ENCODE results near the gene SHC3. TPM values are rescaled to one million over a fixed set of nuclear protein-coding genes. Genes with fewer than 3 reads are reported as not detected.

Gene SHC3
- total and polyA plus RNA-seq, 9 of the 15 experiments (the other 6 are each of a cell fraction or from before 2014, with no cell fraction given), result not detected

DNA sequence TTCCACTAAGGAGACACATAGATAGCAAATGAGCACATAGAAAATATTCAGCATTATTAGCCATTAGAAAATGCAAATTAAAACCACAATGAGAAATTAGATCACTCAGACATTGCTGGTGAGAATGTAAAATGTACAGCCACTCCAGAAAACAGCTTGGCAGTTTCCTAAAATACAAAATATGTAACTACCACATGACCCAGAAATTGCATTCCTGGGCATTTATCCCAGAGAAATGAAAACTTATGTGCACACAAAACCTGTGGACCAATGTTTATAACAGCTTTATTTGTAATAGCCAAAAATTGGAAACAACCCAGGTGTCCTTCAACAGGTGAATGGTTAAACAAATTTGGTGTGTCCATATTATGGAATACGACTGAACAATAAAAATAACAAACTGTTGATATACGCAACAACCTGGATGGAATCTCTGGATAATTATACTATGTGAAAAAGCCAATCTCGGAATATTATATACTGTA, 34.8 kb upstream of the SHC3 start:
- BruUV-seq (replicated peaks), result no TSS peak
- no peak for DNase-seq (ENCODE audit: extremely low read depth in 1 of 4, low spot score in 3 of 4)
- Histone ChIP-seq H3K9ac (ENCODE audit: insufficient read depth in 1 of 2, low read depth in 2 of 2, low read length in 2 of 2) (no peak overlapping the region), H3K9me1 (ENCODE audit: control insufficient read depth, insufficient read depth, low read length) (no peaks in the 10 kb centered on the region), H3K4me2 (ENCODE audit: insufficient read depth, low read length) (no peak overlapping the region), H3K4me3 (no peak overlapping the region), H2AFZ (ENCODE audit: low read depth, low read length) (no peak overlapping the region), H3K36me3 (ENCODE audit: control insufficient read depth, insufficient read depth, low read length) (no peaks in the 10 kb centered on the region), H4K20me1 (replicated peaks; ENCODE audit: control insufficient read depth, insufficient read depth, low read length) (no peaks in the 10 kb centered on the region), H3K4me1 (replicated peaks in 1 of 2; ENCODE audit: control insufficient read depth in 2 of 2, insufficient read depth in 2 of 2, low read length in 2 of 2) (no peaks in the 10 kb centered on the region), H3K79me2 (ENCODE audit: control insufficient read depth, insufficient read depth, low read length) (no peaks in the 10 kb centered on the region), H3K27me3 (ENCODE audit: control insufficient read depth in 2 of 2, insufficient read depth in 2 of 2, low read length in 2 of 2) (peaks cover 0 to 6% of the 10 kb centered on the region in 2 experiments; a peak in 2 of 5 replicates), H3K9me3 (replicated peaks; ENCODE audit: control insufficient read depth, insufficient read depth, low read depth, low read length) (no peaks in the 10 kb centered on the region), H3K27ac (ENCODE audit: extremely low read depth, low read depth, low read length) (no peak overlapping the region)
- in situ Hi-C loops (cut with MboI), result no loop called here
- ChIA-PET CTCF (ENCODE audit: low intra/inter-chr PET ratio) (no interaction called here), POLR2A (no interaction called here)
- no peak for ATAC-seq
- TF ChIP-seq NR0B1 (IDR thresholded peaks at IDR 0.05; ENCODE audit: partially characterized antibody) (no peak), HDAC3 (IDR thresholded peaks at IDR 0.05; ENCODE audit: borderline replicate concordance, partially characterized antibody) (no peak), SETDB1 (IDR thresholded peaks at IDR 0.05; ENCODE audit: low read length) (no peak), ZC3H4 (CRISPR knock-in tag; IDR thresholded peaks at IDR 0.05; ENCODE audit: borderline replicate concordance) (no peak), SMARCE1 (IDR thresholded peaks at IDR 0.05) (no peak), ZBTB1 (CRISPR knock-in tag; IDR thresholded peaks at IDR 0.05; ENCODE audit: borderline replicate concordance, low read depth) (no peak), EGR1 (conservative IDR thresholded peaks at IDR 0.05) (no peak), YBX1 (IDR thresholded peaks at IDR 0.05) (no peak), KAT8 (IDR thresholded peaks at IDR 0.05; ENCODE audit: low read depth) (no peak), FOXJ3 (CRISPR knock-in tag; IDR thresholded peaks at IDR 0.05) (no peak), TCF3 (CRISPR knock-in tag; IDR thresholded peaks at IDR 0.05) (no peak), SIN3A (IDR thresholded peaks at IDR 0.05; ENCODE audit: borderline replicate concordance in 2 of 2, control insufficient read depth in 1 of 2, low read depth in 2 of 2, low read length in 2 of 2) (no peak), LARP7 (IDR thresholded peaks at IDR 0.05) (no peak), ZNF282 (CRISPR knock-in tag; IDR thresholded peaks at IDR 0.05) (no peak), FOXJ2 (tag; IDR thresholded peaks at IDR 0.05) (no peak), ZNF324 (CRISPR knock-in tag; IDR thresholded peaks at IDR 0.05) (no peak)
- no peak for FAIRE-seq
- WGBS (ENCODE audit: insufficient coverage, low coverage, missing lambda C conversion rate), result 0% methylated on average over 3 of the region's 3 CpGs
- intact Hi-C loops (cut with micrococcal nuclease), result no loop called here
